ENCODE results near the gene RMC1. TPM values are rescaled to one million over a fixed set of nuclear protein-coding genes. Genes with fewer than 3 reads are reported as not detected.

The RMC1 gene
- total and polyA plus RNA-seq, 4 donors, result 15.6 to 24.7 (median 20.8) TPM

DNA sequence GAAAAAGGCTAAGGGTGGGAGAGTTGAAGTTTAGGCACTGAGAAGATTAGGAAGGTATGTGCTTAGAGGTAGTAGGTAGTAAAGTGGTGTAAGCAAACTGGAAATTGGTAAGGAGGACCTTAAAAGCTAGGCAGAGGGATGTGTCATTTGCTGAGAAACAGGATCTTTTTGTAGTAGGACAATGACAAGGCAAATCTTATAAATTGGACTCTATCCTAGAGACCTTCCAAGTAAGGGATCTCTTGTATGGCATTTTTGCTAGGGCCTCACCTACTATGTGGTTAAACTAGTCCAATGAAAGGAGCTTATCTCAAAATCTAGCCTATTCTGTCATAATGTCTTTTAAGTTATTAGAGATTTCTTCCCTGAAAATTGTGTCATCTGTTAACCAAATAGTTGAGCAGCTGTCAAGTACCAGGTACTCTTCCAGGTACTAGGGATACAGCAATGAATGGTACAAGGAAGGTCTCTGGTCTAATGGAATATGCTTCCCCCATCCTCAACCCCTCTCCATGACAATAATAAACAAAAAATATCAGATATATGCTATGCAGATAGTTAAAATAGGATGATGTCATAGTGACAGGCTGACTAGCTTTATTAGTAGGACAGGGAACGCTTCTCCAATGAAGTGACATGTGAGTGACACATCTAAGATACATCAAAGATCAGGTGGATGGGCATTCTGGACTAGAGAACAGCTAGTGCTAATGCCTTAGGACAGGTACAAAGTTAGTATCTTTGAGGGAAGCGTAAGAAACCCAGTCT is 32.5 kb upstream of the RMC1 start:
- Histone ChIP-seq H3K36me3 (ENCODE audit: control insufficient read depth in 4 of 4, insufficient read depth in 3 of 4, low read depth in 1 of 4, low read length in 3 of 4) (peaks cover 15 to 84% (median 66%) of the 10 kb centered on the region in 4 donors), H3K9me3 (ENCODE audit: control insufficient read depth in 4 of 4, low read length in 3 of 4) (no peaks in the 10 kb centered on the region), H3K9ac (ENCODE audit: low read depth in 1 of 2, low read length in 2 of 2) (no peak overlapping the region), H3K4me1 (ENCODE audit: control insufficient read depth in 4 of 4, insufficient read depth in 4 of 4, low read length in 3 of 4) (no peaks in the 10 kb centered on the region), H3K27ac (ENCODE audit: low read depth in 1 of 2, low read length in 2 of 2) (no peak overlapping the region), H3K27me3 (ENCODE audit: control insufficient read depth in 4 of 4, insufficient read depth in 4 of 4, low read length in 3 of 4) (no peaks in the 10 kb centered on the region), H3K4me3 (ENCODE audit: low read depth in 1 of 3, low read length in 3 of 3) (no peak overlapping the region)
- TF ChIP-seq SP1 (IDR thresholded peaks at IDR 0.05) (no peak), RXRA (IDR thresholded peaks at IDR 0.05) (no peak), EGR1 (IDR thresholded peaks at IDR 0.05; ENCODE audit: low read depth in 2 of 2) (no peak), JUND (IDR thresholded peaks at IDR 0.05) (no peak), TAF1 (conservative IDR thresholded peaks at IDR 0.05) (no peak), NR2F2 (IDR thresholded peaks at IDR 0.05) (no peak), FOXA1 (IDR thresholded peaks at IDR 0.05) (no peak), HNF4G (IDR thresholded peaks at IDR 0.05) (no peak), HNF4A (conservative IDR thresholded peaks at IDR 0.05) (no peak), FOXA2 (IDR thresholded peaks at IDR 0.05) (no peak), YY1 (IDR thresholded peaks at IDR 0.05) (no peak), REST (IDR thresholded peaks at IDR 0.05) (no peak), ZBTB33 (IDR thresholded peaks at IDR 0.05) (no peak), RAD21 (IDR thresholded peaks at IDR 0.05) (no peak), GABPA (IDR thresholded peaks at IDR 0.05 in 1 of 2, conservative IDR thresholded peaks at IDR 0.05 in 1 of 2) (no peak)
- TF ChIP-seq, protein P1, sequence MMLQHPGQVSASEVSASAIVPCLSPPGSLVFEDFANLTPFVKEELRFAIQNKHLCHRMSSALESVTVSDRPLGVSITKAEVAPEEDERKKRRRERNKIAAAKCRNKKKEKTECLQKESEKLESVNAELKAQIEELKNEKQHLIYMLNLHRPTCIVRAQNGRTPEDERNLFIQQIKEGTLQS (IDR thresholded peaks at IDR 0.05), result no peak
- TF ChIP-seq, protein P2, sequence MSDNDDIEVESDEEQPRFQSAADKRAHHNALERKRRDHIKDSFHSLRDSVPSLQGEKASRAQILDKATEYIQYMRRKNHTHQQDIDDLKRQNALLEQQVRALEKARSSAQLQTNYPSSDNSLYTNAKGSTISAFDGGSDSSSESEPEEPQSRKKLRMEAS (IDR thresholded peaks at IDR 0.05), result no peak
- TF ChIP-seq, protein P3, sequence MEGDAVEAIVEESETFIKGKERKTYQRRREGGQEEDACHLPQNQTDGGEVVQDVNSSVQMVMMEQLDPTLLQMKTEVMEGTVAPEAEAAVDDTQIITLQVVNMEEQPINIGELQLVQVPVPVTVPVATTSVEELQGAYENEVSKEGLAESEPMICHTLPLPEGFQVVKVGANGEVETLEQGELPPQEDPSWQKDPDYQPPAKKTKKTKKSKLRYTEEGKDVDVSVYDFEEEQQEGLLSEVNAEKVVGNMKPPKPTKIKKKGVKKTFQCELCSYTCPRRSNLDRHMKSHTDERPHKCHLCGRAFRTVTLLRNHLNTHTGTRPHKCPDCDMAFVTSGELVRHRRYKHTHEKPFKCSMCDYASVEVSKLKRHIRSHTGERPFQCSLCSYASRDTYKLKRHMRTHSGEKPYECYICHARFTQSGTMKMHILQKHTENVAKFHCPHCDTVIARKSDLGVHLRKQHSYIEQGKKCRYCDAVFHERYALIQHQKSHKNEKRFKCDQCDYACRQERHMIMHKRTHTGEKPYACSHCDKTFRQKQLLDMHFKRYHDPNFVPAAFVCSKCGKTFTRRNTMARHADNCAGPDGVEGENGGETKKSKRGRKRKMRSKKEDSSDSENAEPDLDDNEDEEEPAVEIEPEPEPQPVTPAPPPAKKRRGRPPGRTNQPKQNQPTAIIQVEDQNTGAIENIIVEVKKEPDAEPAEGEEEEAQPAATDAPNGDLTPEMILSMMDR (IDR thresholded peaks at IDR 0.05; ENCODE audit: low read depth, low read length, missing input control), result no peak
- DNase-seq (ENCODE audit: low spot score), result no peak
- 94% methylated on average over 2 of the region's 2 CpGs for WGBS
